Muscle of arm (tissue), 14 donors: Measurements from ENCODE around the gene DNAAF6. TPM values are rescaled to one million over a fixed set of nuclear protein-coding genes. Genes with fewer than 3 reads are reported as not detected.
"Not testable (repeated sequence)": the region's sequence is repeated elsewhere in the genome, so short reads cannot be mapped to it uniquely, and the experiment has no call there.

Experiments
- DNase-seq: peaks from one replicate; pipeline ENCODE4 v3.0.0-alpha.2; 2013
- long read RNA-seq, 11 donors: transcript quantifications; one replicate each; lab custom pipeline, GENCODE V29; 2026
- polyA plus RNA-seq, 12 donors: library from polyadenylated mRNA; unstranded; fragments of 120-200 nt; gene quantifications; one replicate each; pipeline ENCODE4 v1.2.1, GENCODE V29; 2013; ENCODE audit not compliant: insufficient read length in 12 of 12

The DNAAF6 gene
- polyA plus RNA-seq: not detected
- long read RNA-seq, donor 1: 0 reads
- long read RNA-seq, donor 2: 0 reads
- long read RNA-seq, donor 3: 0 reads
- long read RNA-seq, donor 4: 0 reads
- long read RNA-seq, donor 5: 0 reads
- long read RNA-seq, donor 6: 0 reads
- long read RNA-seq, donor 7: 0 reads
- long read RNA-seq, donor 8: 0 reads
- long read RNA-seq, donor 9: 0 reads
- long read RNA-seq, donor 10: 0 reads
- long read RNA-seq, donor 11: 0 reads

GRCh38 chrX:107205770-107206696 is at the start of gene DNAAF6, which contains the start of gene NUP62CL:
Gene DNAAF6 (plus strand): TSS chrX:107206611. CDS start chrX:107212876, 6,265 bp downstream.
Gene NUP62CL (minus strand): TSS chrX:107206433. CDS start chrX:107175146, 31,287 bp downstream.
- DNase-seq: peak; percentile 31

- DNase-seq: not testable (repeated sequence)
These were observed 48.8 kb upstream of the DNAAF6 start for GRCh38 chrX:107157618-107158017.

- DNase-seq: no peak
These were observed 39.1 kb upstream of the DNAAF6 start for GRCh38 chrX:107167163-107167921.

GRCh38 chrX:107168257-107168656 is 38.2 kb upstream of the DNAAF6 start:
- no peak for DNase-seq

GRCh38 chrX:107168712-107169111 is 37.7 kb upstream of the DNAAF6 start:
- no peak for DNase-seq

GRCh38 chrX:107171369-107172102 is 34.9 kb upstream of the DNAAF6 start:
- no peak for DNase-seq

GRCh38 chrX:107197319-107197718 is 9.1 kb upstream of the DNAAF6 start:
- no peak for DNase-seq

GRCh38 chrX:107198074-107198473 is 8.3 kb upstream of the DNAAF6 start:
- not testable (repeated sequence) for DNase-seq

GRCh38 chrX:107199491-107199890 is 6.9 kb upstream of the DNAAF6 start:
- no peak for DNase-seq

GRCh38 chrX:107204068-107204605 is 2.3 kb upstream of the DNAAF6 start:
- no peak for DNase-seq

- DNase-seq: no peak
These were observed 270 bp downstream of the DNAAF6 start for GRCh38 chrX:107206697-107207065.

GRCh38 chrX:107207089-107207488 is 678 bp downstream of the DNAAF6 start:
- no peak for DNase-seq

GRCh38 chrX:107207943-107208342 is 1.5 kb downstream of the DNAAF6 start:
- DNase-seq: no peak

GRCh38 chrX:107213477-107213876 is 7.1 kb downstream of the DNAAF6 start:
- no peak for DNase-seq

GRCh38 chrX:107226757-107227156 is 20.3 kb downstream of the DNAAF6 start:
- DNase-seq: no peak

GRCh38 chrX:107227780-107228485 is 21.5 kb downstream of the DNAAF6 start:
- no peak for DNase-seq

- DNase-seq: no peak
These were observed 22.0 kb downstream of the DNAAF6 start for GRCh38 chrX:107228486-107228819.

GRCh38 chrX:107272431-107272921 is 66.1 kb downstream of the DNAAF6 start:
- DNase-seq: no peak

- no peak for DNase-seq
These were observed 67.4 kb downstream of the DNAAF6 start for GRCh38 chrX:107273795-107274194.

GRCh38 chrX:107288676-107289075 is 82.3 kb downstream of the DNAAF6 start:
- DNase-seq: no peak
